ENCODE data around the gene ANK3. TPM values are rescaled to one million over a fixed set of nuclear protein-coding genes. Genes with fewer than 3 reads are reported as not detected.

ANK3 gene
- total RNA-seq, 4 donors from 2014 or later: 86.3 to 224 (median 139) TPM

DNA sequence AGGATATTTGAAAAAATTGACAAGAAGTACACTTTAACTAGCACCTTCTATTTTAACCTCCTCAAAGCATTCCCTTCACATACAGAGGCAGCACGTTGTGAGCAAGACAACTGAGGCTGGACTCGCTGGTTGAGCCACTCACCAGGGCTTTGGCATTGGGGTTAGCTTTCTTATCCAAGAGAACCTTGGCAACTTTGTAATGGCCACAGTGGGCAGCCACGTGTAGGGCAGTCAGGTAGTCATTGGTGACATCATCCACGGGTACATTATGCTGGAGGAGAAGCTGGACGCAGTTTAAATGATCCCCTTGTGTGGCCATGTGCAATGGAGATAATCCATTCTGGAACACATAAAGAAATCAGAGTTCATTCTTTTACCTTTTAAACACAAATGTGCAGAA is 181.8 kb downstream of the ANK3 start:
- no peak for DNase-seq (ENCODE audit: low spot score in 2 of 2)
- Histone ChIP-seq H3K36me3 (peaks cover 0 to 24% (median 0%) of the 10 kb centered on the region in 3 donors), H3K4me1 (no peaks in the 10 kb centered on the region), H3K27me3 (no peaks in the 10 kb centered on the region), H3K9me3 (peaks cover 0 to 7% (median 0%) of the 10 kb centered on the region in 4 donors), H3K4me3 (no peak overlapping the region), H3K27ac (no peak overlapping the region)
- 85 to 86% methylated on average over 5 of the region's 5 CpGs for WGBS, 2 donors
- no peak for TF ChIP-seq EP300 (IDR thresholded peaks at IDR 0.05)
- TF ChIP-seq, protein P1, sequence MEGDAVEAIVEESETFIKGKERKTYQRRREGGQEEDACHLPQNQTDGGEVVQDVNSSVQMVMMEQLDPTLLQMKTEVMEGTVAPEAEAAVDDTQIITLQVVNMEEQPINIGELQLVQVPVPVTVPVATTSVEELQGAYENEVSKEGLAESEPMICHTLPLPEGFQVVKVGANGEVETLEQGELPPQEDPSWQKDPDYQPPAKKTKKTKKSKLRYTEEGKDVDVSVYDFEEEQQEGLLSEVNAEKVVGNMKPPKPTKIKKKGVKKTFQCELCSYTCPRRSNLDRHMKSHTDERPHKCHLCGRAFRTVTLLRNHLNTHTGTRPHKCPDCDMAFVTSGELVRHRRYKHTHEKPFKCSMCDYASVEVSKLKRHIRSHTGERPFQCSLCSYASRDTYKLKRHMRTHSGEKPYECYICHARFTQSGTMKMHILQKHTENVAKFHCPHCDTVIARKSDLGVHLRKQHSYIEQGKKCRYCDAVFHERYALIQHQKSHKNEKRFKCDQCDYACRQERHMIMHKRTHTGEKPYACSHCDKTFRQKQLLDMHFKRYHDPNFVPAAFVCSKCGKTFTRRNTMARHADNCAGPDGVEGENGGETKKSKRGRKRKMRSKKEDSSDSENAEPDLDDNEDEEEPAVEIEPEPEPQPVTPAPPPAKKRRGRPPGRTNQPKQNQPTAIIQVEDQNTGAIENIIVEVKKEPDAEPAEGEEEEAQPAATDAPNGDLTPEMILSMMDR (IDR thresholded peaks at IDR 0.05): no peak
- no peak for TF ChIP-seq POLR2A (IDR thresholded peaks at IDR 0.05)

DNA sequence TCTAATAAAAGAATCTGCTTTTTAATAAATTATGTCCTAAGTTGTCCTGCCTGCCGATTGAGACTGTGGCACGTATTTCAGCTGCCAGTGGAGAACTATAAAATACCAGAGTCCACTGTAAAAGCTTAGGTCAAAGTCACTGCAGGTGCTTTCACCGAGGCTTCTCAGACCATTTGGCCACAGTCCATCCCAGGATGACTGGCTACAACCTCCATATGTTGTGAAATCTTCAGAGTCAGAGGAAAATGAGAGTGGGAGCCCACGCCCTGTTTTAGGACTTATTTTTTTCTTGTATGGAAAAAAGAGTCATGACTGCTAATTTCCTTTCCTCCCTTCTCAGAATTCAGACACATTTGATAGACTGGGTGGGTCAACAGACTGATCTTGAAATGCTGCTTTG is 182.9 kb downstream of the ANK3 start:
- Histone ChIP-seq H3K4me3 (no peak overlapping the region), H3K27ac (peak overlapping the region in 1 of 4 donors; percentile 6), H3K27me3 (no peaks in the 10 kb centered on the region), H3K4me1 (no peaks in the 10 kb centered on the region), H3K9me3 (no peaks in the 10 kb centered on the region), H3K36me3 (peaks cover 0 to 24% (median 0%) of the 10 kb centered on the region in 3 donors)
- WGBS, 2 donors: 54 to 76% methylated on average over 4 of the region's 4 CpGs
- no peak for DNase-seq (ENCODE audit: low spot score in 2 of 2)
- TF ChIP-seq POLR2A (IDR thresholded peaks at IDR 0.05) (no peak), EP300 (IDR thresholded peaks at IDR 0.05) (no peak)
- TF ChIP-seq, protein P1 (IDR thresholded peaks at IDR 0.05): no peak

DNA sequence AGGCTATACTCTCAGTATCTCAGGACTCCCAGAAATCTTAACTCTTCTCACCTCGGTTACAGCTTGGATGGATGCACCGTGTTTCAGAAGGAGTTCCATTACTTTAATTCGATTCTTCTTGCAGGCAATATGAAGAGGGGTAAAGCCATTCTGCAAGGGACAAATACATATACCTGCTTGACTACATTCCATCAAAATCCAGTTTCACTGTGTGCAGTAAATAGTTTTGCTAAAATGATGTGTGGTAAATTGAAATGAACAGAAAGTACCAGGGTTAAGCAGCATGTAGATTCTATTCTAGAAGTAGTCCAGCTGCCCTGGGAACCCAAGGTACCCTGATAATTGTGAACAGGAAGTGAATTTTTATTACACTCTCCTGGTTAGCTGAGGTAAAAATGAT is 183.9 kb downstream of the ANK3 start:
- Histone ChIP-seq H3K36me3 (peaks cover 0 to 17% (median 0%) of the 10 kb centered on the region in 3 donors), H3K27ac (no peak overlapping the region), H3K27me3 (no peaks in the 10 kb centered on the region), H3K4me1 (no peaks in the 10 kb centered on the region), H3K9me3 (no peaks in the 10 kb centered on the region), H3K4me3 (no peak overlapping the region)
- no peak for DNase-seq (ENCODE audit: low spot score in 2 of 2)
- TF ChIP-seq EP300 (IDR thresholded peaks at IDR 0.05) (no peak), POLR2A (IDR thresholded peaks at IDR 0.05) (no peak)
- TF ChIP-seq, protein P1 (IDR thresholded peaks at IDR 0.05): no peak
- 93 to 94% methylated on average over 3 of the region's 3 CpGs for WGBS, 2 donors

DNA sequence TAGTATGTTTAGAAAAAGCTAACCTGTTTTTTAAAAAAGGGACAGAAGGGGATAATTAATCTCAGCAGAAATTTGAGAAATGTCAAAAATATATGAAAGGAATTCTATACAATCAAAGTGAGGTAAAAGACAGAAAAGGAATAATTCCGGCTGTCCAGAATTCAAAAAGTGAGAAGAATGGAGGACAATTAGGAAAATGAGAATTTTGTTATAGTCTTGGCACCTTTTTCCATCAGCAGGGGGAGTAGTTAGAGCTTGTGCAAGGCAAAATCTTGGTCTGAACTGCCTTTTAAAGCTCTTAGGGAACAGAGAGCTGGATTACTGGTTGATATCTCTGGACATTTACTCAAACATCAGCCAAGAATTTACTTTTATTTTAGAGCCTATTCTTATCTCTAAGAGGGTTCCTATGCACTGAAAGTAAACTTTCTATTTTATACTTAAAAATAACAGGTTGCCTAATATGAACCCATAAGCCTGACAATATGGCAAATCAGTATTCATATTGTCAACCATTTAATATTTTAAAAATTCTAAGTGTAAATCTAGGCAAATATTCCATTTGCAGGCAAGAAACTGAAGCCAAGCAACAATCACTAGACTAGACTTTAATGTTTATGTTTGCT is 185.6 kb downstream of the ANK3 start:
- Histone ChIP-seq H3K27ac (peak overlapping the region in 2 of 4 donors; percentile 31 to 42), H3K27me3 (no peaks in the 10 kb centered on the region), H3K36me3 (peaks cover 0 to 18% (median 0%) of the 10 kb centered on the region in 3 donors), H3K9me3 (no peaks in the 10 kb centered on the region), H3K4me3 (no peak overlapping the region), H3K4me1 (peaks cover 0 to 7% (median 0%) of the 10 kb centered on the region in 4 donors)
- 41 to 68% methylated on average over 1 of the region's 1 CpG for WGBS, 2 donors
- TF ChIP-seq POLR2A (IDR thresholded peaks at IDR 0.05): no peak
- TF ChIP-seq, protein P1 (IDR thresholded peaks at IDR 0.05): peak; percentile 37 to 63 (median 60)
- peak in 1 of 2 donors; percentile 35 for DNase-seq (ENCODE audit: low spot score in 2 of 2)

GRCh38 chr10:60200682-60201053 is 189.0 kb downstream of the ANK3 start:
- 89 to 97% methylated on average over 1 of the region's 1 CpG for WGBS, 2 donors
- Histone ChIP-seq H3K27me3 (no peaks in the 10 kb centered on the region), H3K36me3 (peaks cover 0 to 26% (median 0%) of the 10 kb centered on the region in 3 donors), H3K27ac (no peak overlapping the region), H3K9me3 (no peaks in the 10 kb centered on the region), H3K4me3 (no peak overlapping the region), H3K4me1 (peaks cover 0 to 7% (median 0%) of the 10 kb centered on the region in 4 donors)
- no peak for TF ChIP-seq POLR2A (IDR thresholded peaks at IDR 0.05)
- TF ChIP-seq, protein P1 (IDR thresholded peaks at IDR 0.05): no peak
- no peak for TF ChIP-seq EP300 (IDR thresholded peaks at IDR 0.05)
- DNase-seq (ENCODE audit: low spot score in 2 of 2): no peak

Measured in tibial nerve (tissue), 4 donors.